AG09309 (cell line): Measurements from ENCODE around the gene SLC22A23.

Experiments
- DNase-seq: peaks from one replicate; pipeline ENCODE4 v3.0.0-alpha.2; 2010; ENCODE audit warnings: low read depth
- H3K4me3 ChIP-seq: 2 replicates; pipeline ENCODE4 v1.5.1; 2011; ENCODE audit warnings: mild to moderate bottlenecking, low read depth, low read length, moderate library complexity; ENCODE audit not compliant: control insufficient read depth
- CTCF ChIP-seq: IDR thresholded peaks from 2 replicates; pipeline ENCODE4 v1.5.1; 2011; ENCODE audit warnings: mild to moderate bottlenecking, low read depth, low read length, inconsistent platforms; ENCODE audit not compliant: insufficient read depth, control insufficient read depth; ENCODE audit errors: missing control alignments

Gene SLC22A23

GRCh38 chr6:3421791-3422434 is 34.9 kb downstream of the SLC22A23 start:
- no peak overlapping the region for H3K4me3 ChIP-seq
- DNase-seq: peak; percentile 18
- no peak for TF ChIP-seq CTCF

- DNase-seq: no peak
- no peak for TF ChIP-seq CTCF
- H3K4me3 ChIP-seq: no peak overlapping the region
Observed at GRCh38 chr6:3421143-3421542, 35.7 kb downstream of the SLC22A23 start.

GRCh38 chr6:3419624-3420272 is 37.1 kb downstream of the SLC22A23 start:
- DNase-seq: peak; percentile 33
- TF ChIP-seq CTCF: no peak
- no peak overlapping the region for H3K4me3 ChIP-seq

GRCh38 chr6:3418496-3419060 is 38.3 kb downstream of the SLC22A23 start:
- TF ChIP-seq CTCF: no peak
- no peak overlapping the region for H3K4me3 ChIP-seq
- DNase-seq: no peak

- DNase-seq: no peak
- TF ChIP-seq CTCF: no peak
- H3K4me3 ChIP-seq: no peak overlapping the region
Observed at GRCh38 chr6:3417473-3417872, 39.4 kb downstream of the SLC22A23 start.

- no peak for DNase-seq
- TF ChIP-seq CTCF: no peak
- H3K4me3 ChIP-seq: no peak overlapping the region
Observed at GRCh38 chr6:3415490-3415889, 41.4 kb downstream of the SLC22A23 start.
